Measurements from ENCODE around the gene USP12.

The USP12 gene

DNA sequence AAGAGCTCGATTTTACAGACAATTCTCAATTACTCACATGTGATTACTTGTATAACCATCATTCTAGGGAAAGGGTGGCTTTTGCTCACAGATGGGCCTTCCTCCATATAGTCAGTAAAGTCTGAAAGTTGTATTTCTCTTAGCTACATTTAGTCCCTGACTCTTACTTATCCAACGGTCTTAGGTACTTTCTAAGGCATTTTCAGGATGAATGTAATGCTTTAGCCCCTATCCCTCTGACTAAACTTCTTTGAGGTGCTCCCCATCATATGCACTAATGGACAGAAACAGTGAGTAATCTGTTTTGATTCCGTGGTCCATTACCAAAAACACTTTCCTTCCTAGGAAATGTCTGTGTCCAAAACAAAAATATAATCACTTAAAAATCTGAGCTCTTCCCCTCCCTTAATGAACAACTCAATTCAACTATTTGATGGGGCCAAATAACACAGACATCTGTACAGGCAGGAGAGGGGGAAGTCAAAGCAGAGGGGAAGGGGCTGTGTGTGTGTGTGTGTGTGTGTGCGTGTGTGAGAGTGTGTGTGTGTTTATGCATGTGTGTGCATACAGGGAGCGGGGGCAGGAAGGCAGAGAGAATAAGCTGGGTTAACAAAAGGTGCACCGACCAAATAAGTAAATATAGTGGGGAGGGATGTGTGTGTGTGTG, 84.9 kb downstream of the USP12 start:
- Histone ChIP-seq H3K4me1 (ENCODE audit: low read depth, poor library complexity, severe bottlenecking) (no peaks in the 10 kb centered on the region), H3K9ac (no peak overlapping the region), H4K20me1 (ENCODE audit: insufficient read depth) (no peaks in the 10 kb centered on the region), H2AFZ (ENCODE audit: low read depth) (no peak overlapping the region), H3K4me2 (no peak overlapping the region), H3K79me2 (ENCODE audit: insufficient read depth, low read depth) (no peaks in the 10 kb centered on the region), H3K27ac (no peak overlapping the region), H3K4me3 (IDR thresholded peaks at IDR 0.05; ENCODE audit: insufficient read depth, low read depth, low read length) (no peak overlapping the region), H3K36me3 (ENCODE audit: insufficient read depth) (no peaks in the 10 kb centered on the region), H3K27me3 (ENCODE audit: insufficient read depth, low read depth) (no peaks in the 10 kb centered on the region)
- TF ChIP-seq, protein P1, sequence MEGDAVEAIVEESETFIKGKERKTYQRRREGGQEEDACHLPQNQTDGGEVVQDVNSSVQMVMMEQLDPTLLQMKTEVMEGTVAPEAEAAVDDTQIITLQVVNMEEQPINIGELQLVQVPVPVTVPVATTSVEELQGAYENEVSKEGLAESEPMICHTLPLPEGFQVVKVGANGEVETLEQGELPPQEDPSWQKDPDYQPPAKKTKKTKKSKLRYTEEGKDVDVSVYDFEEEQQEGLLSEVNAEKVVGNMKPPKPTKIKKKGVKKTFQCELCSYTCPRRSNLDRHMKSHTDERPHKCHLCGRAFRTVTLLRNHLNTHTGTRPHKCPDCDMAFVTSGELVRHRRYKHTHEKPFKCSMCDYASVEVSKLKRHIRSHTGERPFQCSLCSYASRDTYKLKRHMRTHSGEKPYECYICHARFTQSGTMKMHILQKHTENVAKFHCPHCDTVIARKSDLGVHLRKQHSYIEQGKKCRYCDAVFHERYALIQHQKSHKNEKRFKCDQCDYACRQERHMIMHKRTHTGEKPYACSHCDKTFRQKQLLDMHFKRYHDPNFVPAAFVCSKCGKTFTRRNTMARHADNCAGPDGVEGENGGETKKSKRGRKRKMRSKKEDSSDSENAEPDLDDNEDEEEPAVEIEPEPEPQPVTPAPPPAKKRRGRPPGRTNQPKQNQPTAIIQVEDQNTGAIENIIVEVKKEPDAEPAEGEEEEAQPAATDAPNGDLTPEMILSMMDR (conservative IDR thresholded peaks at IDR 0.05; ENCODE audit: low read depth, low read length), result no peak

- H3K4me3 ChIP-seq (IDR thresholded peaks at IDR 0.05; ENCODE audit: insufficient read depth, low read depth, low read length), result no peak overlapping the region
- no peak overlapping the region for H2AFZ ChIP-seq (ENCODE audit: low read depth)
- H3K27me3 ChIP-seq (ENCODE audit: insufficient read depth, low read depth), result no peaks in the 10 kb centered on the region
- peaks cover 5% of the 10 kb centered on the region for H3K4me1 ChIP-seq (ENCODE audit: low read depth, poor library complexity, severe bottlenecking)
- no peaks in the 10 kb centered on the region for H3K36me3 ChIP-seq (ENCODE audit: insufficient read depth)
- no peaks in the 10 kb centered on the region for H3K79me2 ChIP-seq (ENCODE audit: insufficient read depth, low read depth)
- H3K4me2 ChIP-seq, result no peak overlapping the region
- H3K27ac ChIP-seq, result no peak overlapping the region
- no peak overlapping the region for H3K9ac ChIP-seq
- TF ChIP-seq, protein P1 (conservative IDR thresholded peaks at IDR 0.05; ENCODE audit: low read depth, low read length), result no peak
- H4K20me1 ChIP-seq (ENCODE audit: insufficient read depth), result no peaks in the 10 kb centered on the region
Observed at GRCh38 chr13:27083183-27083582, 88.4 kb downstream of the USP12 start.

GRCh38 chr13:27081893-27082679, 89.5 kb downstream of the USP12 start:
- H4K20me1 ChIP-seq (ENCODE audit: insufficient read depth), result no peaks in the 10 kb centered on the region
- H3K79me2 ChIP-seq (ENCODE audit: insufficient read depth, low read depth), result no peaks in the 10 kb centered on the region
- no peaks in the 10 kb centered on the region for H3K27me3 ChIP-seq (ENCODE audit: insufficient read depth, low read depth)
- TF ChIP-seq, protein P1 (conservative IDR thresholded peaks at IDR 0.05; ENCODE audit: low read depth, low read length), result no peak
- H3K36me3 ChIP-seq (ENCODE audit: insufficient read depth), result no peaks in the 10 kb centered on the region
- no peak overlapping the region for H3K4me3 ChIP-seq (IDR thresholded peaks at IDR 0.05; ENCODE audit: insufficient read depth, low read depth, low read length)
- H2AFZ ChIP-seq (ENCODE audit: low read depth), result no peak overlapping the region
- no peak overlapping the region for H3K9ac ChIP-seq
- H3K27ac ChIP-seq, result no peak overlapping the region
- no peak overlapping the region for H3K4me2 ChIP-seq
- peaks cover 5% of the 10 kb centered on the region for H3K4me1 ChIP-seq (ENCODE audit: low read depth, poor library complexity, severe bottlenecking)

DNA sequence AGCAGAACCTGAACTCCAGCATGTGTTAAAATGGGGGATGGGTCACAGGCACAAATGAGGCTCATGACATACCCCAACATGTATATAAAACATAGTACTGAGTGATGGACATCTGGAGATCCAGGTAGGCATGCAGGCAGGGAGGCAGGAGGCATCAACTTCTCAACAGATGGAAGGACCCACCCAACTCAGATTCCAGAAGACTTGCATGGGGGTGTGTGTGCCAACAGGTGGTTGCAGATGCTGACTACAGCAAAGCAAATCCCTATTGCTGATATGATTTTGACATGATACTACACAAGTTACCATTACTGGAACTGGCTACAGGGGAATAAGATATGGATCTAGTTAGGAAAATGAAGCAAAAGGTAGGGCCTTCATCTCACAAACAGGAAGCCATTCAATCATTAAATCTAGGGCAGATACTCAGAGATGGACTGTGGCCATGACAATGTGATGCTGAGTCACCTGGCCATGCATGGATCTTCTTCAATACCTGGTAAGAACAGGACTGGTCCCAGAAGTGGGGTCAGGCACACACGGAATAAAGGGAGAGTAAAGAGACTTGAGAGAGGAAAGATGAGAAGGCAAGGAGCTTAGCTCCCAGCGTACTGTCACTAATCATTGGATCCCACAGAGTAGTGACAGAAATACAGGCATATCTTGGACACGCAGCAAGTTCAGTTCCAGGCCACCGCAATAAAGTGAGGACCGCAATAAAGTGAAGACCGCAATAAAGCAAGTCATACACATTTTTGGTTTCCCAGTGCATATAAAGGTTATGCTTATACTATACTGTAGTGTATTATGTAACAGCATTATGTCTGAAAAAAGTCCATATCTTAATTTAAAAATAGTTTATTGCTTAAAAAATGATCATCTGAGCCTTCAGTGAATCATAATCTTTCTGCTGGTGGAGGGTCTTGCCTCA, 91.3 kb downstream of the USP12 start:
- no peaks in the 10 kb centered on the region for H4K20me1 ChIP-seq (ENCODE audit: insufficient read depth)
- H3K36me3 ChIP-seq (ENCODE audit: insufficient read depth), result no peaks in the 10 kb centered on the region
- H3K4me3 ChIP-seq (IDR thresholded peaks at IDR 0.05; ENCODE audit: insufficient read depth, low read depth, low read length), result no peak overlapping the region
- no peak overlapping the region for H2AFZ ChIP-seq (ENCODE audit: low read depth)
- TF ChIP-seq, protein P1 (conservative IDR thresholded peaks at IDR 0.05; ENCODE audit: low read depth, low read length), result no peak
- H3K9ac ChIP-seq, result no peak overlapping the region
- no peaks in the 10 kb centered on the region for H3K79me2 ChIP-seq (ENCODE audit: insufficient read depth, low read depth)
- no peaks in the 10 kb centered on the region for H3K27me3 ChIP-seq (ENCODE audit: insufficient read depth, low read depth)
- H3K4me1 ChIP-seq (ENCODE audit: low read depth, poor library complexity, severe bottlenecking), result peaks cover 5% of the 10 kb centered on the region
- H3K27ac ChIP-seq, result no peak overlapping the region
- no peak overlapping the region for H3K4me2 ChIP-seq
